HEK293 (cell line): ENCODE results near the gene SH2B3.

Source experiments
- EGR2 ChIP-seq: fragments of 450-650 bp; formaldehyde crosslinking; IDR thresholded peaks from 2 replicates; pipeline ENCODE4 v1.5.1; 2016; ENCODE audit warnings: low read depth, missing biosample characterization, missing genetic modification characterization
- GLI2 ChIP-seq: fragments of 450-650 bp; formaldehyde crosslinking; IDR thresholded peaks from 2 replicates; pipeline ENCODE4; 2017; ENCODE audit warnings: missing biosample characterization, missing genetic modification characterization, low read depth, borderline replicate concordance
- GLIS2 ChIP-seq: fragments of 450-650 bp; formaldehyde crosslinking; IDR thresholded peaks from 2 replicates; pipeline ENCODE4 v1.5.1; 2016; ENCODE audit warnings: missing biosample characterization, missing genetic modification characterization
- SP7 ChIP-seq: fragments of 450-650 bp; formaldehyde crosslinking; IDR thresholded peaks from 2 replicates; pipeline ENCODE4 v1.5.1; 2016; ENCODE audit warnings: missing biosample characterization, missing genetic modification characterization
- ZBTB7A ChIP-seq: fragments of 450-650 bp; formaldehyde crosslinking; IDR thresholded peaks from 2 replicates; pipeline ENCODE4 v1.5.1; 2016; ENCODE audit warnings: low read depth, missing biosample characterization, missing genetic modification characterization
- ZFHX2 ChIP-seq: fragments of 450-650 bp; formaldehyde crosslinking; conservative IDR thresholded peaks from 2 replicates; pipeline ENCODE4 v1.5.1; 2016; ENCODE audit warnings: missing biosample characterization, missing genetic modification characterization
- ZIC2 ChIP-seq: fragments of 450-650 bp; formaldehyde crosslinking; IDR thresholded peaks from 2 replicates; pipeline ENCODE4 v1.5.1; 2016; ENCODE audit warnings: missing biosample characterization, missing genetic modification characterization
- ZNF10 ChIP-seq: fragments of 450-650 bp; formaldehyde crosslinking; IDR thresholded peaks from 2 replicates; pipeline ENCODE4 v1.5.1; 2017; ENCODE audit warnings: missing biosample characterization, missing genetic modification characterization
- ZNF114 ChIP-seq: fragments of 450-650 bp; formaldehyde crosslinking; IDR thresholded peaks from 2 replicates; pipeline ENCODE4 v1.5.0; 2017; ENCODE audit warnings: missing biosample characterization, missing genetic modification characterization
- ZNF514 ChIP-seq: fragments of 450-650 bp; formaldehyde crosslinking; IDR thresholded peaks from 2 replicates; pipeline ENCODE4 v1.5.1; 2016; ENCODE audit warnings: missing biosample characterization, missing genetic modification characterization
- TF ChIP-seq, protein P1 (sequence below): fragments of 450-650 bp; formaldehyde crosslinking; IDR thresholded peaks from 2 replicates; pipeline ENCODE4 v1.5.1; 2016; ENCODE audit warnings: missing biosample characterization, missing genetic modification characterization, borderline replicate concordance
- TF ChIP-seq, protein P2 (sequence below): fragments of 450-650 bp; formaldehyde crosslinking; IDR thresholded peaks from 2 replicates; pipeline ENCODE4 v1.5.1; 2017; ENCODE audit warnings: missing biosample characterization, missing genetic modification characterization
- TF ChIP-seq, protein P3 (sequence below): fragments of 450-650 bp; formaldehyde crosslinking; optimal IDR thresholded peaks from 2 replicates; pipeline ENCODE3; 2016; ENCODE audit warnings: missing biosample characterization, mild to moderate bottlenecking, missing genetic modification characterization
- TF ChIP-seq, protein P4 (sequence below): fragments of 450-650 bp; formaldehyde crosslinking; IDR thresholded peaks from 2 replicates; pipeline ENCODE4 v1.5.1; 2016; ENCODE audit warnings: missing biosample characterization, missing genetic modification characterization
- TF ChIP-seq, protein P5 (sequence below): fragments of 450-650 bp; IDR thresholded peaks from 2 replicates; pipeline ENCODE4 v1.5.1; 2018; ENCODE audit warnings: missing biosample characterization, missing genetic modification characterization
- TF ChIP-seq, protein P6 (sequence below): fragments of 450-650 bp; formaldehyde crosslinking; IDR thresholded peaks from 2 replicates; pipeline ENCODE4 v1.5.1; 2016; ENCODE audit warnings: missing biosample characterization, missing genetic modification characterization

Gene SH2B3

DNA sequence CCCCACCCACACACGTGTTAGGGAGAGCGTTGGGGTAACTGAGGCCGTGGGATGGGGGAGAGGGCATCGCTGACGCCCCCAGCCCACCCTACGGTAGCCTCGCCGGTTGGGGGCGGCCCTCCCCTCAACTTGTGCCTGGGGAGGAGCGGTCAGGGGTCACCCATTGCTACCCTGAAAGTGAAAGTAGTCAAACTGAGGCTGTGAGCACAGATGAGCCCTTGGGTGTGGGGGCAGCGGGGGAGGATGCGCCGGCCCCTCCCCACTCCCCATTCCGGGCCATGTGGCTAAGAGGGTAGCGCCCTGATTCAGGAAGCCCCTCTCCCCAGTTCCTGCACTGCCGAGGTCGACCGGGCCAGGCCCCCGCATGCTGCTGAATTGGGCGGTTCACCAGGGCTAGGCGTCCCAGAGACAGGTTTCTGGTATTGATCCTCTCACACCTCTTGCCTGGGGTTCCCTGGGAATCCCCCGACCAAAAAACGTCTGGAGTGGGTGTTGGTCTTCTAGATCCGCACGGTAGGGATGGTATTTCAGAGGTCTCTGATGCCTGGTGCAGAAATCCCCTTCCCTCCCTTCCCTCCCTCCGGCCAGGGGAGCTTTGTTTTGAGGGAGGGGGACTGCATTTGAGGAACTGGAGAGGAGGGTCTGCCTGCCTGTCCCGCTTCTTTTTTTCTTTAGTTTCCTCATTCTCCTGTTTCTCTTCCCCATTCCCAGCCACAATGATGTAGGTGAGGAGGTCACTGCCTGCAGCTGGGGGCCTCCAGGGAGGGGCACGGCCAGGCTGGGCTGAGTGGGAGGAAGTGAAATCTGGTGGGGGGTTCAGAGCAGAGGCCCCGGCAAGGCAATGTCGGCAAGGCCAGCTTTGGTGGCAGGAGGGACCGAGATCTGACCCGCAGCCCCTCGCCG lies 1.0 kb downstream of the SH2B3 start (continued):
- TF ChIP-seq, protein P1, sequence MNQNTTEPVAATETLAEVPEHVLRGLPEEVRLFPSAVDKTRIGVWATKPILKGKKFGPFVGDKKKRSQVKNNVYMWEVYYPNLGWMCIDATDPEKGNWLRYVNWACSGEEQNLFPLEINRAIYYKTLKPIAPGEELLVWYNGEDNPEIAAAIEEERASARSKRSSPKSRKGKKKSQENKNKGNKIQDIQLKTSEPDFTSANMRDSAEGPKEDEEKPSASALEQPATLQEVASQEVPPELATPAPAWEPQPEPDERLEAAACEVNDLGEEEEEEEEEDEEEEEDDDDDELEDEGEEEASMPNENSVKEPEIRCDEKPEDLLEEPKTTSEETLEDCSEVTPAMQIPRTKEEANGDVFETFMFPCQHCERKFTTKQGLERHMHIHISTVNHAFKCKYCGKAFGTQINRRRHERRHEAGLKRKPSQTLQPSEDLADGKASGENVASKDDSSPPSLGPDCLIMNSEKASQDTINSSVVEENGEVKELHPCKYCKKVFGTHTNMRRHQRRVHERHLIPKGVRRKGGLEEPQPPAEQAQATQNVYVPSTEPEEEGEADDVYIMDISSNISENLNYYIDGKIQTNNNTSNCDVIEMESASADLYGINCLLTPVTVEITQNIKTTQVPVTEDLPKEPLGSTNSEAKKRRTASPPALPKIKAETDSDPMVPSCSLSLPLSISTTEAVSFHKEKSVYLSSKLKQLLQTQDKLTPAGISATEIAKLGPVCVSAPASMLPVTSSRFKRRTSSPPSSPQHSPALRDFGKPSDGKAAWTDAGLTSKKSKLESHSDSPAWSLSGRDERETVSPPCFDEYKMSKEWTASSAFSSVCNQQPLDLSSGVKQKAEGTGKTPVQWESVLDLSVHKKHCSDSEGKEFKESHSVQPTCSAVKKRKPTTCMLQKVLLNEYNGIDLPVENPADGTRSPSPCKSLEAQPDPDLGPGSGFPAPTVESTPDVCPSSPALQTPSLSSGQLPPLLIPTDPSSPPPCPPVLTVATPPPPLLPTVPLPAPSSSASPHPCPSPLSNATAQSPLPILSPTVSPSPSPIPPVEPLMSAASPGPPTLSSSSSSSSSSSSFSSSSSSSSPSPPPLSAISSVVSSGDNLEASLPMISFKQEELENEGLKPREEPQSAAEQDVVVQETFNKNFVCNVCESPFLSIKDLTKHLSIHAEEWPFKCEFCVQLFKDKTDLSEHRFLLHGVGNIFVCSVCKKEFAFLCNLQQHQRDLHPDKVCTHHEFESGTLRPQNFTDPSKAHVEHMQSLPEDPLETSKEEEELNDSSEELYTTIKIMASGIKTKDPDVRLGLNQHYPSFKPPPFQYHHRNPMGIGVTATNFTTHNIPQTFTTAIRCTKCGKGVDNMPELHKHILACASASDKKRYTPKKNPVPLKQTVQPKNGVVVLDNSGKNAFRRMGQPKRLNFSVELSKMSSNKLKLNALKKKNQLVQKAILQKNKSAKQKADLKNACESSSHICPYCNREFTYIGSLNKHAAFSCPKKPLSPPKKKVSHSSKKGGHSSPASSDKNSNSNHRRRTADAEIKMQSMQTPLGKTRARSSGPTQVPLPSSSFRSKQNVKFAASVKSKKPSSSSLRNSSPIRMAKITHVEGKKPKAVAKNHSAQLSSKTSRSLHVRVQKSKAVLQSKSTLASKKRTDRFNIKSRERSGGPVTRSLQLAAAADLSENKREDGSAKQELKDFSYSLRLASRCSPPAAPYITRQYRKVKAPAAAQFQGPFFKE (tag by site-specific recombination) = no peak
- no peak for TF ChIP-seq ZNF514 (tag by site-specific recombination)
- TF ChIP-seq, protein P2, sequence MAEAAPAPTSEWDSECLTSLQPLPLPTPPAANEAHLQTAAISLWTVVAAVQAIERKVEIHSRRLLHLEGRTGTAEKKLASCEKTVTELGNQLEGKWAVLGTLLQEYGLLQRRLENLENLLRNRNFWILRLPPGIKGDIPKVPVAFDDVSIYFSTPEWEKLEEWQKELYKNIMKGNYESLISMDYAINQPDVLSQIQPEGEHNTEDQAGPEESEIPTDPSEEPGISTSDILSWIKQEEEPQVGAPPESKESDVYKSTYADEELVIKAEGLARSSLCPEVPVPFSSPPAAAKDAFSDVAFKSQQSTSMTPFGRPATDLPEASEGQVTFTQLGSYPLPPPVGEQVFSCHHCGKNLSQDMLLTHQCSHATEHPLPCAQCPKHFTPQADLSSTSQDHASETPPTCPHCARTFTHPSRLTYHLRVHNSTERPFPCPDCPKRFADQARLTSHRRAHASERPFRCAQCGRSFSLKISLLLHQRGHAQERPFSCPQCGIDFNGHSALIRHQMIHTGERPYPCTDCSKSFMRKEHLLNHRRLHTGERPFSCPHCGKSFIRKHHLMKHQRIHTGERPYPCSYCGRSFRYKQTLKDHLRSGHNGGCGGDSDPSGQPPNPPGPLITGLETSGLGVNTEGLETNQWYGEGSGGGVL = peak; percentile 1; the same call in 1 of the 2 replicates
- TF ChIP-seq, protein P3, sequence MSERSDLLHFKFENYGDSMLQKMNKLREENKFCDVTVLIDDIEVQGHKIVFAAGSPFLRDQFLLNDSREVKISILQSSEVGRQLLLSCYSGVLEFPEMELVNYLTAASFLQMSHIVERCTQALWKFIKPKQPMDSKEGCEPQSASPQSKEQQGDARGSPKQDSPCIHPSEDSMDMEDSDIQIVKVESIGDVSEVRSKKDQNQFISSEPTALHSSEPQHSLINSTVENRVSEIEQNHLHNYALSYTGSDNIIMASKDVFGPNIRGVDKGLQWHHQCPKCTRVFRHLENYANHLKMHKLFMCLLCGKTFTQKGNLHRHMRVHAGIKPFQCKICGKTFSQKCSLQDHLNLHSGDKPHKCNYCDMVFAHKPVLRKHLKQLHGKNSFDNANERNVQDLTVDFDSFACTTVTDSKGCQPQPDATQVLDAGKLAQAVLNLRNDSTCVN (tag by site-specific recombination) = peak; percentile 24
- TF ChIP-seq, protein P4, sequence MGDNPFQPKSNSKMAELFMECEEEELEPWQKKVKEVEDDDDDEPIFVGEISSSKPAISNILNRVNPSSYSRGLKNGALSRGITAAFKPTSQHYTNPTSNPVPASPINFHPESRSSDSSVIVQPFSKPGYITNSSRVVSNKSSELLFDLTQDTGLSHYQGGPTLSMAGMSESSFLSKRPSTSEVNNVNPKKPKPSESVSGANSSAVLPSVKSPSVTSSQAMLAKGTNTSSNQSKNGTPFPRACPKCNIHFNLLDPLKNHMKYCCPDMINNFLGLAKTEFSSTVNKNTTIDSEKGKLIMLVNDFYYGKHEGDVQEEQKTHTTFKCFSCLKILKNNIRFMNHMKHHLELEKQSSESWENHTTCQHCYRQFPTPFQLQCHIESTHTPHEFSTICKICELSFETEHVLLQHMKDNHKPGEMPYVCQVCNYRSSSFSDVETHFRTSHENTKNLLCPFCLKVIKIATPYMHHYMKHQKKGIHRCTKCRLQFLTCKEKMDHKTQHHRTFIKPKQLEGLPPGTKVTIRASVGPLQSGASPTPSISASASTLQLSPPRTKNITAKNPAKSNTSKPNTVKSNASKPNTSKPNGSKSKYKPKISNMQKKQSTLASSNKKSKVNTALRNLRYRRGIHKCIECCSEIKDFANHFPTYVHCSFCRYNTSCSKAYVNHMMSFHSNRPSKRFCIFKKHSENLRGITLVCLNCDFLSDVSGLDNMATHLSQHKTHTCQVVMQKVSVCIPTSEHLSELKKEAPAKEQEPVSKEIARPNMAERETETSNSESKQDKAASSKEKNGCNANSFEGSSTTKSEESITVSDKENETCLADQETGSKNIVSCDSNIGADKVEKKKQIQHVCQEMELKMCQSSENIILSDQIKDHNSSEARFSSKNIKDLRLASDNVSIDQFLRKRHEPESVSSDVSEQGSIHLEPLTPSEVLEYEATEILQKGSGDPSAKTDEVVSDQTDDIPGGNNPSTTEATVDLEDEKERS = no peak
- TF ChIP-seq, protein P5, sequence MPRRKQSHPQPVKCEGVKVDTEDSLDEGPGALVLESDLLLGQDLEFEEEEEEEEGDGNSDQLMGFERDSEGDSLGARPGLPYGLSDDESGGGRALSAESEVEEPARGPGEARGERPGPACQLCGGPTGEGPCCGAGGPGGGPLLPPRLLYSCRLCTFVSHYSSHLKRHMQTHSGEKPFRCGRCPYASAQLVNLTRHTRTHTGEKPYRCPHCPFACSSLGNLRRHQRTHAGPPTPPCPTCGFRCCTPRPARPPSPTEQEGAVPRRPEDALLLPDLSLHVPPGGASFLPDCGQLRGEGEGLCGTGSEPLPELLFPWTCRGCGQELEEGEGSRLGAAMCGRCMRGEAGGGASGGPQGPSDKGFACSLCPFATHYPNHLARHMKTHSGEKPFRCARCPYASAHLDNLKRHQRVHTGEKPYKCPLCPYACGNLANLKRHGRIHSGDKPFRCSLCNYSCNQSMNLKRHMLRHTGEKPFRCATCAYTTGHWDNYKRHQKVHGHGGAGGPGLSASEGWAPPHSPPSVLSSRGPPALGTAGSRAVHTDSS (tag by site-specific recombination) = no peak
- TF ChIP-seq, protein P6, sequence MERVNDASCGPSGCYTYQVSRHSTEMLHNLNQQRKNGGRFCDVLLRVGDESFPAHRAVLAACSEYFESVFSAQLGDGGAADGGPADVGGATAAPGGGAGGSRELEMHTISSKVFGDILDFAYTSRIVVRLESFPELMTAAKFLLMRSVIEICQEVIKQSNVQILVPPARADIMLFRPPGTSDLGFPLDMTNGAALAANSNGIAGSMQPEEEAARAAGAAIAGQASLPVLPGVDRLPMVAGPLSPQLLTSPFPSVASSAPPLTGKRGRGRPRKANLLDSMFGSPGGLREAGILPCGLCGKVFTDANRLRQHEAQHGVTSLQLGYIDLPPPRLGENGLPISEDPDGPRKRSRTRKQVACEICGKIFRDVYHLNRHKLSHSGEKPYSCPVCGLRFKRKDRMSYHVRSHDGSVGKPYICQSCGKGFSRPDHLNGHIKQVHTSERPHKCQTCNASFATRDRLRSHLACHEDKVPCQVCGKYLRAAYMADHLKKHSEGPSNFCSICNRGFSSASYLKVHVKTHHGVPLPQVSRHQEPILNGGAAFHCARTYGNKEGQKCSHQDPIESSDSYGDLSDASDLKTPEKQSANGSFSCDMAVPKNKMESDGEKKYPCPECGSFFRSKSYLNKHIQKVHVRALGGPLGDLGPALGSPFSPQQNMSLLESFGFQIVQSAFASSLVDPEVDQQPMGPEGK (tag by site-specific recombination) = peak; percentile 88
- no peak for TF ChIP-seq ZNF114 (tag by site-specific recombination)
- TF ChIP-seq SP7 (tag by site-specific recombination) = no peak
- TF ChIP-seq EGR2 (tag by site-specific recombination) = peak; percentile 90
- TF ChIP-seq ZNF10 = no peak
- no peak for TF ChIP-seq GLI2 (tag by site-specific recombination)
- 0 out of 2 replicates have a peak, but pooled peaks have one; percentile 54 for TF ChIP-seq ZBTB7A
- peak; percentile 97 for TF ChIP-seq ZFHX2 (tag by site-specific recombination)
- 0 out of 2 replicates have a peak, but pooled peaks have one; percentile 13 for TF ChIP-seq ZIC2 (tag by site-specific recombination)
- peak; percentile 71 for TF ChIP-seq GLIS2 (tag by site-specific recombination)
